Liver (tissue), 9 donors: ENCODE measurements around the gene MTMR1. TPM values are rescaled to one million over a fixed set of nuclear protein-coding genes. Genes with fewer than 3 reads are reported as not detected.

Experiments used
- DNase-seq: peaks from one replicate; pipeline ENCODE4 v3.0.0-alpha.2; 2017; ENCODE audit warnings: low spot score
- H3K27ac ChIP-seq, 2 donors: one replicate each; pipeline ENCODE4 v1.7.0; 2013; ENCODE audit warnings: inconsistent platforms in 2 of 2, low read length in 2 of 2, control low read depth in 1 of 2, low read depth in 1 of 2, mild to moderate bottlenecking in 1 of 2
- H3K27me3 ChIP-seq, 4 donors: one replicate each; pipeline versions ENCODE4 v1.6.1 to v1.7.0; 2013; ENCODE audit warnings: low read length in 3 of 4, inconsistent platforms in 1 of 4, mild to moderate bottlenecking in 1 of 4, moderate library complexity in 1 of 4; ENCODE audit not compliant: control insufficient read depth in 4 of 4, insufficient read depth in 4 of 4
- H3K36me3 ChIP-seq, 4 donors: one replicate each; pipeline versions ENCODE4 v1.6.1 to v1.7.0; 2013; ENCODE audit warnings: low read length in 3 of 4, mild to moderate bottlenecking in 3 of 4, low read depth in 1 of 4, moderate library complexity in 1 of 4; ENCODE audit not compliant: control insufficient read depth in 4 of 4, insufficient read depth in 3 of 4
- H3K4me1 ChIP-seq, 4 donors: one replicate each; pipeline versions ENCODE4 v1.6.1 to v1.7.0; 2013; ENCODE audit warnings: low read length in 3 of 4, mild to moderate bottlenecking in 3 of 4, moderate library complexity in 1 of 4; ENCODE audit not compliant: control insufficient read depth in 4 of 4, insufficient read depth in 4 of 4
- H3K4me3 ChIP-seq, 3 donors: one replicate each; pipeline versions ENCODE4 v1.6.1 to v1.7.0; 2013; ENCODE audit warnings: low read length in 3 of 3, control low read depth in 1 of 3, low read depth in 1 of 3, mild to moderate bottlenecking in 1 of 3
- H3K9ac ChIP-seq, 2 donors: one replicate each; pipeline ENCODE4 v1.7.0; 2013; ENCODE audit warnings: low read length in 2 of 2, mild to moderate bottlenecking in 2 of 2, moderate library complexity in 2 of 2, control low read depth in 1 of 2, low read depth in 1 of 2
- H3K9me3 ChIP-seq, 4 donors: one replicate each; pipeline versions ENCODE4 v1.6.1 to v1.7.0; 2013; ENCODE audit warnings: low read length in 3 of 4; ENCODE audit not compliant: control insufficient read depth in 4 of 4
- EGR1 ChIP-seq, 2 donors: IDR thresholded peaks; 2 replicates each; pipeline ENCODE4 v1.6.1; 2016 to 2018; ENCODE audit warnings: antibody characterized with exemption in 2 of 2, low read depth in 2 of 2
- FOXA1 ChIP-seq: IDR thresholded peaks from 2 replicates; pipeline ENCODE4 v1.6.1; 2016; ENCODE audit warnings: antibody characterized with exemption
- FOXA2 ChIP-seq: IDR thresholded peaks from 2 replicates; pipeline ENCODE4 v1.6.1; 2016; ENCODE audit warnings: antibody characterized with exemption
- GABPA ChIP-seq, 2 donors: IDR thresholded peaks in 1 of 2; conservative IDR thresholded peaks in 1 of 2; 2 replicates each; pipeline ENCODE4 v1.6.1; 2016; ENCODE audit warnings: antibody characterized with exemption in 2 of 2, mild to moderate bottlenecking in 1 of 2, moderate library complexity in 1 of 2
- HNF4A ChIP-seq, 2 donors: conservative IDR thresholded peaks; 2 replicates each; pipeline ENCODE4 v1.6.1; 2016; ENCODE audit warnings: antibody characterized with exemption in 2 of 2, mild to moderate bottlenecking in 2 of 2
- MAX ChIP-seq: IDR thresholded peaks from 2 replicates; pipeline ENCODE4 v1.6.1; 2016; ENCODE audit warnings: antibody characterized with exemption
- RAD21 ChIP-seq, 2 donors: IDR thresholded peaks; 2 replicates each; pipeline ENCODE4 v1.6.1; 2016; ENCODE audit warnings: antibody characterized with exemption in 2 of 2, mild to moderate bottlenecking in 2 of 2
- RXRA ChIP-seq, 2 donors: IDR thresholded peaks; 2 replicates each; pipeline ENCODE4 v1.6.1; 2017 to 2018; ENCODE audit warnings: antibody characterized with exemption in 2 of 2, mild to moderate bottlenecking in 1 of 2
- SP1 ChIP-seq: IDR thresholded peaks from 2 replicates; pipeline ENCODE4 v1.6.1; 2018; ENCODE audit warnings: antibody characterized with exemption, mild to moderate bottlenecking
- TAF1 ChIP-seq: conservative IDR thresholded peaks from 2 replicates; pipeline ENCODE4 v1.6.1; 2016; ENCODE audit warnings: antibody characterized with exemption, mild to moderate bottlenecking
- YY1 ChIP-seq: IDR thresholded peaks from 2 replicates; pipeline ENCODE4 v1.6.1; 2016; ENCODE audit warnings: antibody characterized with exemption, mild to moderate bottlenecking
- ZBTB33 ChIP-seq: IDR thresholded peaks from 2 replicates; pipeline ENCODE4 v1.6.1; 2016; ENCODE audit warnings: antibody characterized with exemption
- WGBS: extraction: QIAGEN DNeasy Blood & Tissue Kit; methylation state at CpG from one replicate; pipeline ENCODE4 v1.1.7; 2013; 5-methylcytosine and 5-hydroxymethylcytosine counted together
- polyA plus RNA-seq, 2 donors: library from polyadenylated mRNA; stranded (reverse) in 1 of 2; unstranded in 1 of 2; fragments of 200-250 nt in 1 of 2; fragments of >200 nt in 1 of 2; fragmentation: Nextera tagmentation in 1 of 2; extraction: Ambion mirVana in 1 of 2; gene quantifications; one replicate each; pipeline versions ENCODE4 v1.2.1 to v1.2.3, GENCODE V29; 2013 to 2015
- total RNA-seq, 2 donors: library from RNA; depleted of rRNA; stranded (reverse); fragments of >200 nt; gene quantifications; one replicate each; pipeline ENCODE4 v1.2.3, GENCODE V29; 2014
- donor health status: healthy.
- donor health status: healthy.
- donor health status: healthy.
- donor health status: healthy.
- donor health status: healthy.

MTMR1 gene
- total and polyA plus RNA-seq, 4 donors: 2.5 to 13.4 (median 7.8) TPM

GRCh38 chrX:150702966-150703694 lies 9.9 kb downstream of the MTMR1 start (continued):
- TF ChIP-seq ZBTB33: no peak

GRCh38 chrX:150703695-150703974 lies 10.4 kb downstream of the MTMR1 start:
- Histone ChIP-seq H3K9me3 (no peaks in the 10 kb centered on the region), H3K27ac (no peak overlapping the region)
- TF ChIP-seq SP1 (no peak), YY1 (no peak), MAX (no peak), RAD21 (IDR thresholded peaks at IDR 0.05) (no peak), HNF4A (conservative IDR thresholded peaks at IDR 0.05) (no peak), FOXA1 (no peak), ZBTB33 (no peak), RXRA (IDR thresholded peaks at IDR 0.05) (no peak), TAF1 (no peak)

GRCh38 chrX:150704030-150704613 lies 10.9 kb downstream of the MTMR1 start:
- H3K27ac ChIP-seq: no peak overlapping the region
- no peak overlapping the region for H3K4me3 ChIP-seq

More at GRCh38 chrX:150703695-150703974, 10.4 kb downstream of the MTMR1 start:
- H3K9ac ChIP-seq: no peak overlapping the region
- no peaks in the 10 kb centered on the region for H3K4me1 ChIP-seq
- peaks cover 0 to 2% (median 0%) of the 10 kb centered on the region in 4 donors for H3K36me3 ChIP-seq
- H3K27me3 ChIP-seq: no peaks in the 10 kb centered on the region
- no peak for DNase-seq
- no peak overlapping the region for H3K4me3 ChIP-seq

More at GRCh38 chrX:150704030-150704613, 10.9 kb downstream of the MTMR1 start:
- no peaks in the 10 kb centered on the region for H3K4me1 ChIP-seq
- no peak for TF ChIP-seq HNF4A (conservative IDR thresholded peaks at IDR 0.05)
- no peak for TF ChIP-seq GABPA (IDR thresholded peaks at IDR 0.05 in 1 of 2, conservative IDR thresholded peaks at IDR 0.05 in 1 of 2)
- TF ChIP-seq YY1: no peak
- no peak for TF ChIP-seq FOXA2
- no peak for TF ChIP-seq RAD21 (IDR thresholded peaks at IDR 0.05)
- no peak for TF ChIP-seq MAX
- no peak for TF ChIP-seq SP1
- TF ChIP-seq FOXA1: no peak
- no peak for TF ChIP-seq EGR1 (IDR thresholded peaks at IDR 0.05; ENCODE audit: low read depth in 2 of 2)
- no peaks in the 10 kb centered on the region for H3K27me3 ChIP-seq
- 95% methylated on average over 3 of the region's 3 CpGs for WGBS
- peaks cover 0 to 2% (median 0%) of the 10 kb centered on the region in 4 donors for H3K36me3 ChIP-seq
- H3K9me3 ChIP-seq: no peaks in the 10 kb centered on the region
- no peak for DNase-seq
- no peak overlapping the region for H3K9ac ChIP-seq
